Fibroblast of pulmonary artery (primary cell): ENCODE results near the gene PDK1.
"Not testable (repeated sequence)": the region's sequence is repeated elsewhere in the genome, so short reads cannot be mapped to it uniquely, and the experiment has no call there.

Experiments used
- DNase-seq: peaks from one replicate; pipeline ENCODE4 v3.0.0-alpha.2; 2010; ENCODE audit warnings: low read depth
- H3K4me3 ChIP-seq: replicated peaks from 2 replicates; pipeline ENCODE4 v1.5.1; 2011; ENCODE audit warnings: low read depth, mild to moderate bottlenecking, control low read depth, low read length, moderate library complexity
- CTCF ChIP-seq: IDR thresholded peaks from 2 replicates; pipeline ENCODE4 v1.5.1; 2011; ENCODE audit warnings: mild to moderate bottlenecking, control low read depth, low read length, inconsistent platforms; ENCODE audit errors: missing control alignments

The PDK1 gene

GRCh38 chr2:172513935-172514586, 41.8 kb upstream of the PDK1 start:
- no peak for TF ChIP-seq CTCF
- peak; percentile 5 for DNase-seq
- H3K4me3 ChIP-seq, result no peak overlapping the region

DNA sequence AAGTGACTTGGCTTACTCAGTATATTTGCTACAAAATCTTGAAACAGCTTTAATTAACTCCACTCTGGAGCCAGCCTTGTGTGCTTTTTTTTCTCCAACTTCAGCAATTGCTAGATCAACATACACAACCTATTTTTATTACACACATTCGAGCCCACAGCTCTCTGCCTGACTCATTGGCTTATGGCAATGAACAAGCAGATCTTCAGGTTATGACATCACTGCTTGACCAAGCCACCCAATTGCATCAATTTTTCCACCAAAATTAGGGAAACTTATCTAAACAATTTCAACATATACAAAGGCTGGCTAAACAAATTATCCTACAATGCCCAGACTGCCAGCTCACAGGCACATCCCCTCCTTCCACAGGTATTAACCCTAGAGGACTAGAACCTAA, 39.6 kb upstream of the PDK1 start:
- TF ChIP-seq CTCF, result no peak
- H3K4me3 ChIP-seq, result no peak overlapping the region
- DNase-seq, result peak; percentile 56

DNA sequence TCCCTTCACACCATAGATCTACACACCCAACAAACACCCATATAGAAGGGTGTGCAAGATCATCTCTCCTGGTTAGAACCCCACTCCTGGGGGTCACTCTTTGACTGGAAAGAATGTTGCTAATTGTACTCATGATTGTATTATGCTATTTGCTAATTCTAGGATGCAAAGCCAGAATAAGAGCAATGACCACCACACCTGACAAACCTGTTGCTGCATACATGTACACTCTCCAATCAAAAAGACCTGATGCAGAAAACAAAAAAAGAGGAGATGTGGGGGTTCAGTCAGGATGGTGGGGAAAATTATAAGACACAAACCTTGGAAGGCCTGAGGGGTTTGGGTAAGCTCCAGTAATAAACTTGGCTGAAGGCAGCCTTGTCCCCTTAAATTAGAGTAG, 36.9 kb upstream of the PDK1 start:
- no peak for TF ChIP-seq CTCF
- no peak for DNase-seq

GRCh38 chr2:172525601-172526000, 30.3 kb upstream of the PDK1 start:
- DNase-seq, result no peak
- no peak overlapping the region for H3K4me3 ChIP-seq
- no peak for TF ChIP-seq CTCF

More for the DNA sequence above, 36.9 kb upstream of the PDK1 start:
- H3K4me3 ChIP-seq, result no peak overlapping the region

GRCh38 chr2:172531309-172531708, 24.6 kb upstream of the PDK1 start:
- no peak overlapping the region for H3K4me3 ChIP-seq
- TF ChIP-seq CTCF, result no peak
- no peak for DNase-seq

GRCh38 chr2:172532461-172532860, 23.4 kb upstream of the PDK1 start:
- not testable (repeated sequence) for DNase-seq, H3K4me3 ChIP-seq

GRCh38 chr2:172533687-172534086, 22.2 kb upstream of the PDK1 start:
- DNase-seq, result no peak
- no peak for TF ChIP-seq CTCF

More at GRCh38 chr2:172533687-172534086, 22.2 kb upstream of the PDK1 start:
- no peak overlapping the region for H3K4me3 ChIP-seq
